Measurements from ENCODE around the gene DDX24. TPM values are rescaled to one million over a fixed set of nuclear protein-coding genes. Genes with fewer than 3 reads are reported as not detected.

Gene DDX24
- total and polyA plus RNA-seq, 9 of the 15 experiments (the other 6 are each of a cell fraction or from before 2014, with no cell fraction given) = 82.4 to 175 (median 122) TPM

- TF ChIP-seq E2F1 (CRISPR knock-in tag; IDR thresholded peaks at IDR 0.05) (no peak), HNRNPH1 (optimal IDR thresholded peaks at IDR 0.05; ENCODE audit: low read depth, low read length) (no peak), NR2F6 (CRISPR knock-in tag; IDR thresholded peaks at IDR 0.05) (no peak), ZBTB43 (CRISPR knock-in tag; IDR thresholded peaks at IDR 0.05) (no peak), CHAMP1 (IDR thresholded peaks at IDR 0.05) (no peak), ZNF217 (CRISPR knock-in tag; IDR thresholded peaks at IDR 0.05) (no peak), ZNF77 (CRISPR knock-in tag; IDR thresholded peaks at IDR 0.05) (no peak), ESRRA (IDR thresholded peaks at IDR 0.05; ENCODE audit: borderline replicate concordance, low read depth) (peak; percentile 19; the same call in 1 of the 2 replicates), MXI1 (IDR thresholded peaks at IDR 0.05; ENCODE audit: low read depth, low read length) (peak; percentile 22; the same call in 1 of the 2 replicates), SIX5 (IDR thresholded peaks at IDR 0.05; ENCODE audit: borderline replicate concordance in 1 of 2, insufficient read depth in 1 of 2, low read depth in 1 of 2, low read length in 2 of 2) (no peak), ARID2 (IDR thresholded peaks at IDR 0.05) (no peak), NR2C1 (IDR thresholded peaks at IDR 0.05) (peak; percentile 71), NR2C1 (tag; IDR thresholded peaks at IDR 0.05) (peak; percentile 84), ZC3H8 (IDR thresholded peaks at IDR 0.05) (no peak), EGR1 (conservative IDR thresholded peaks at IDR 0.05) (no peak), UBTF (IDR thresholded peaks at IDR 0.05; ENCODE audit: borderline replicate concordance in 1 of 2, low read depth in 2 of 2, low read length in 2 of 2) (0 out of 4 replicates have a peak, but pooled peaks of 1 of the 2 experiments have one; percentile 36), GABPB1 (CRISPR knock-in tag; IDR thresholded peaks at IDR 0.05) (peak; percentile 92), POU5F1 (IDR thresholded peaks at IDR 0.05; ENCODE audit: borderline replicate concordance, low read depth, low read length, partially characterized antibody) (no peak), PHF8 (IDR thresholded peaks at IDR 0.05; ENCODE audit: borderline replicate concordance, low read length) (peak; percentile 84; the same call in 1 of the 2 replicates), KAT7 (CRISPR knock-in tag; IDR thresholded peaks at IDR 0.05; ENCODE audit: borderline replicate concordance) (no peak), DMBX1 (CRISPR knock-in tag; IDR thresholded peaks at IDR 0.05; ENCODE audit: borderline replicate concordance) (no peak)
These were observed at the start of gene DDX24, which contains the start of gene IFI27L1 (continued) for GRCh38 chr14:94080621-94081385.
